Measurements from ENCODE around the gene PAK1.
"Not testable (repeated sequence)": the region's sequence is repeated elsewhere in the genome, so short reads cannot be mapped to it uniquely, and the experiment has no call there.

The PAK1 gene

DNA sequence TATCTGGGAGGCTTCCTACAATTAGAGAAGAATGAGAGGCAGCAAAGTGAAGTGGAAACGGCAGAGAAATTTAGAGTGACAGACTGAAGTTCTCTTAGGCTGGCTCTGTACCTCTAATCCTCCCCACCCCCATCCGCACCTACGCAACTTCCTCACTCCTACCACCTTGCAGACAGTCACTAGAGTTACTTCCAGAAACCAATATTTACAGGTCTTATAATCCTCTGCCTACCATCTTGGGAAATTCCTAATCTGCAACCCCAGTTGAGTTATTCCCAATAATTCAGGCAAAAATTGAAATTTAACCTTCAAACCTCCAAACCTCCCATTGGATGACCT is 71.7 kb downstream of the PAK1 start:
- DNase-seq (ENCODE audit: low read depth in 2 of 2), result no peak

DNA sequence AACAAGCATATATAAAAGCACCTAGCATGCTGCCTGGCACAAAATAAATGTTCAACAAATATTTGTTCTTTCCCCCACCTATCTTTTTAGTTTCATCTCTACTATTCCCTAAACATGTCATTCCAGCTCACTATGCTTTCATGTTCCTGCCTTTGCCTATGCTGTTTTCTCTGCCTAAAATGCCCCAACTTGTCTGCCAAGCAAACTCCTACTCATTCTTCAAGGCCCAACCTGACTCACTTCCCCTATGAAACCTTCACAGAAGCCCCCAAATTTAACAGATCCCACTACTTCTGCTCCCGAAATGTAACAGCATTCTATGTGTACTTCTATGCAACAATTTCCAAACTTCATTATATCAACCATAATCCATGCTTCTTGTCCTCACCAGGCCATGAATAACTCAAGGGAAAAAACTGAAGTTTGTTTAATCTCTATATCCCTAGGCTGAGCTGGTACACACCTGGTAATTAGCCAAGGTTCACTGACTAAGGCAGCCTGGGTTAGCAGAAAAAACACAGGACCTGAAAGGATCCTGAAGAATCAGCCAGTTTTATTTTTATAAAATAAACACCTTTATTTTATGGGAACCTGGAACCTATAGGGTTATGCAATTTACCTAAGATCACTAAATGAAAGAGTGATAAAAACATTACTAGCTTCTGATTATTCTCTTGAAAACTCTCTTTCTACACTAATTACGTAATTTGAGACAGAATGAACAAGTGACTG is 72.2 kb downstream of the PAK1 start:
- no peak for DNase-seq (ENCODE audit: low read depth in 2 of 2)

DNA sequence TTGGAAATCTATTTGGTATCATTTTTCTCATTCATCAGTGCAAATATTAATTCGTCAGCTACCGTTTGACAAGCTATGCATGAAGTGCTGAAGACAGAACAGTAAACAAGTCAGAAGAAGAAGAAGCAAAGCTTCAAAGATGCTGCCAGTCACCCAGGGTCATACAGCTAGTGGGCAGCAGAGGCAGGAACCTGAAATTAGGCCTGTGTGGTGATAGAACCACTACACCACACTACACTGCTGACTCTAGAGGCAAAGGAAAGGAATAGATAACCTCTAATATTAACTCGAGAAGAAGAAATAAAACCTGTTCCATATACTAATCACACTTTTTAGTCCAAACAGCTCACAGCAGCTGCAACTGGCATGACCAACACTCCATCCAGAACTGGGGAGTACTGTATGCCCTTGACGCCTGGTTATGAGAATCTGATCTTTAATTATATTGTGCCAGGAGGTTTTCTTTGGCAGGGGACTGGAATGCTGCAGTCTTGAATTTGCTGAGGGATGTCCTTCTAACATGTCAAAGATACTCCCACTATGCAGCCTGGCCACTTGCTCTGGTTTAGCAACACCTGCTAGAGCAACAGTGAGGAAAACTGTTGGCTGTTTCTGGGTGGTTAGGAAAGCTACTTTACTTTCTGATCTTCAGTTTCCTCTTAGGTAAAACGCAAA is 73.0 kb downstream of the PAK1 start:
- no peak for DNase-seq (ENCODE audit: low read depth in 2 of 2)

GRCh38 chr11:77400271-77400670 is 73.6 kb downstream of the PAK1 start:
- no peak for DNase-seq (ENCODE audit: low read depth in 2 of 2)

- no peak for DNase-seq (ENCODE audit: low read depth in 2 of 2)
These were observed 76.3 kb downstream of the PAK1 start for GRCh38 chr11:77397631-77398030.

DNA sequence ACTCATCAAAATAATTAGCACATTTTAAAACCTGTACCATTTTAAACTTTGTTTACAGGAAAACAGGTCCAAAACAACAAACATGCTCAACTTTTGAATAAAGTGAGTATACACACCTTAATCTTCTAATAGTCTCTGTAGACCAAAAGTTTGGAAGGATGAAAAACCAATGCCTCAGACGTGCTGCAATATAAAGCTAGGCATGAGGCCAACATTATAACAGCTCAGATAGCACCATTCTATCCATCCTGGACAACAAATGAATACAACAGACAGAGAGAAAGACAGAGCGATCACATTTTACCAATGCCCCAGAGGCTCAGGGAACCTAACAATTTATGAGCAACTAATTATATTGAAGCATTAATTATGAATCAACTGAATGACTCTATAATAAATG is 77.0 kb downstream of the PAK1 start:
- DNase-seq (ENCODE audit: low read depth in 2 of 2), result no peak

GRCh38 chr11:77396305-77396704 is 77.6 kb downstream of the PAK1 start:
- DNase-seq (ENCODE audit: low read depth in 2 of 2), result no peak

GRCh38 chr11:77395460-77396173 is 78.3 kb downstream of the PAK1 start:
- DNase-seq (ENCODE audit: low read depth in 2 of 2), result no peak

- no peak for DNase-seq (ENCODE audit: low read depth in 2 of 2)
These were observed 81.1 kb downstream of the PAK1 start for GRCh38 chr11:77392842-77393241.

- DNase-seq (ENCODE audit: low read depth in 2 of 2), result no peak
These were observed 86.2 kb downstream of the PAK1 start for GRCh38 chr11:77387701-77388100.

GRCh38 chr11:77386178-77386577 is 87.7 kb downstream of the PAK1 start:
- no peak for DNase-seq (ENCODE audit: low read depth in 2 of 2)

- DNase-seq (ENCODE audit: low read depth in 2 of 2), result not testable (repeated sequence)
These were observed 88.6 kb downstream of the PAK1 start for GRCh38 chr11:77385255-77385771.

DNA sequence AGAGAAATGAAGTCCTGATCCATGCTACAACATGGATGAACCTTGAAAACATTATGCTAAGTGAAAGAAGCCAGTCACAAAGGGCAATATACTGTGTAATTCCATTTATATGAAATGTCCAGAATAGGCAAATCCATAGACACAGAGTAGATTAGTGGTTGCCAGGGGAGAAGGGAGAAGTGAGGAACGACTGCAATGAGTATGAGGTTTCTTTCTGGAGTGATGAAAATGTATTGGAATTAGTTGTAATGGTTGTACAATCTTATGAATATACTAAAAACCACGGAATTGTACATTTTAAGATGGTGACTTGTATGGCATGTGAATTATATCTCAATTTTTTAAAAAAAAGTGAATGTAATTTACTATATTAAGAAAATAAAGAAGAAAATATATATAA is 89.3 kb downstream of the PAK1 start:
- DNase-seq (ENCODE audit: low read depth in 2 of 2), result no peak

DNA sequence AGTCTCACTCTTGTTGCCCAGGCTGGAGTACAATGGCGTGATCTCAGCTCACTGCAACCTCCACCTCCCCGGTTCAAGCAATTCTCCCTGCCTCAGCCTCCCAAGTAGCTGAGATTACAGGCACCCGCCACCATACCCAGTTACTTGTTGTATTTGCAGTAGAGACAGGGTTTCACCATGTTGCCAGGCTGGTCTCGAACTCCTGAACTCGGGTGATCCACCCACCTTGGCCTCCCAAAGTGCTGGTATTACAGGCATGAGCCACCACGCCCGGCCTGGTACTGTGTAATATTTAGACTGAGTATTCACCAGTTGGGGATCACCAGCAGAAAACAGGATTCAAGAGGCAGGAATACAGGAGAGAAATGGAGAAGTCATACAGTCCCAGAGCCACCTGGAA is 90.5 kb downstream of the PAK1 start:
- DNase-seq (ENCODE audit: low read depth in 2 of 2), result not testable (repeated sequence)

DNA sequence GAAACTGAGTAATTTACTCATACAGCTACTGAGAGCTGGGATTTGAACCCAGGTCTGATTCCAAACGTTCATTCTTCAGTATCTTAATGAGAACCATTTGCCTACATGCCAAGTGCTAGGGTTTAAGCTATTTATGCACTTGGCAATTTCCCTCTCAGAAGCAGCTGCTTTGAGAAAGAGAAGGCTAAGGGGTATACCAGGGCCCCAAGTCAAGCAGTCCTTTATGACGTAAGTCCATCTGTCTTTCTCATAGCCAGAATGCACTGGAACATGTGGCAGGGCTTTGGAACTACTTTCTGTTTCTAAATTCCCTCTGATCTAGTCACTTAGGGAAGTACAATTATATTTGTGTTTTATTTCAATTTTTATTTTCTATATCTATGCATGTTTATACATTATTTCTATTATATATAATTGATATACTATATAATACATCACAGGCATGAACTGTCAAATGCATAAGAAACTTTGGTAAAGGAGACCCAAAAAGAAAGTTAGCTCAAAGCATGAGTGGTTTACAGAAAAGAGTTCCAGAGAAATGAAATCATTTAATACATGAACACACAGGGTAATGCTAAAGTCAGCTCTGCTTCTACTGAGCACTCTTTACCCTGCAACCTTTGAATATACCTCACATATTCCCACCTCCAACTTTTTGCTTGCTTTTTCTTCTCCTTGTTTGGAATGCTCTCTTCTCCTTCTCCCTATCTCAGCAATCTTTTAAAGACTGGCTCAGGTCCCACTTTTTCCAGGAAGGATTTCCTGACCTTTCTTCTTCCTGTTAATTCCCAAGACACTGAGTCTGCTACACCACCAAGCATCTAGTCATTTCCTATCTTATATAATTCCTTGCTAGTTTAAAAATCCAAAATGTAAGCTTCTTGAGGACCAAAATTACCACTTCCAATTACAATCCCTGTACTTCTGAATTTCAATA is 91.9 kb downstream of the PAK1 start:
- no peak for DNase-seq (ENCODE audit: low read depth in 2 of 2)

GRCh38 chr11:77379934-77380333 is 94.0 kb downstream of the PAK1 start:
- no peak for DNase-seq (ENCODE audit: low read depth in 2 of 2)

DNA sequence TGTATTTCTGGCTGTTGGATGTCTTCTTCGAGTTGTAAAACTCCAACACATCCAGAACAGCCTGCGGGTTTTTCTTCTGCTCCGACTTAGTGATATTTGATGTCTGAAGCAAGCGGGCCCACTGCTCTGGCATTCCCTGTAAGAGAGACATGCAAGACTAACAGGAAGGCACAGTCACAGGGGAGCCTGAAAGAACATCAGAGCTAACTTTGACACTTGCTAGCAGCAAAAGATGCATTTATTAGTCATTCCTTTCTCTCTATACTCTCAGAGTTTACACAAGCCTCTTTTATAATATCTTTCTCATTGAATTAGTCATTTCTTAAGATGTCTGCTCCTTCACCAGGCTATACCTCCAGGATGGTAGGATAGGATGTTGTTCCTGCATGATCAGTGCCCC is 94.6 kb downstream of the PAK1 start:
- no peak for DNase-seq (ENCODE audit: low read depth in 2 of 2)

DNA sequence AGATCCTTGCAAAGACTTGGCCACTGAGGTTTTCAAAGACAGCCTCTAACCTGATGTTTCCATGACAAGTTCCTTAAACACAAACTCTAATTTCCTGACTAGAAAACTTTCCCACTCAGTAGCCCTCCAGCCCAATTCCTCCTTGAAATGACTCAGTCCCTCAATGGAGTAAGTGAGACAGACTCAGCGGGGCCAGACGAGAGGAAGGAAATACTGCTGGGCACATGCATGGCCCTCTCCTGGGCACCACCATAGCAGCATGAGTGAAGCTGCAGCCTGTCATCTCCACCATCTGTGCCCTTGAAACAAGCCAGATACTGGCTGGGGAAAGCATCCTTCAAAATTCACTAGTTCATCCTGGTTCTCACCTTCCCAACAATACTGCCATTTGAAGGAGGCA is 96.2 kb downstream of the PAK1 start:
- DNase-seq (ENCODE audit: low read depth in 2 of 2), result no peak

GRCh38 chr11:77375107-77375506 is 98.8 kb downstream of the PAK1 start:
- DNase-seq (ENCODE audit: low read depth in 2 of 2), result no peak

DNA sequence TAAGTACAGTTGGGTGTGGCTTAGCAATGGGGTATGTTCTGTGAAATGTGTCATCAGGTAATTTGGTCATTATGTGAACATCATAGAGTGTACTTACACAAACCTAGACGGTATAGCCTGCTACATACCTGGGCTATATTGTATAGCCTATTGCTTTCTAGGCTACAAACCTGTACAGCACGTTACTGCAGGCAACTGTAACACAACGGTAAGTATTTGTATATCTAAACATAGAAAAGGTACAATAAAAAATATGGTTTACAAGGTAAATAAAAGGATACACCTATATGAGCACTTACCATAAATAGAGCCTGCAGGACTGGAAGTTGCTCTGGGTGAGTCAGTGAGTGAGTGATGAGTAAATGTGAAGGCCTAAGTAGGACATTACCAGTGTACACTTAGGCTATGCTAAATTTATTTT is 99.3 kb downstream of the PAK1 start:
- DNase-seq (ENCODE audit: low read depth in 2 of 2), result no peak

DNA sequence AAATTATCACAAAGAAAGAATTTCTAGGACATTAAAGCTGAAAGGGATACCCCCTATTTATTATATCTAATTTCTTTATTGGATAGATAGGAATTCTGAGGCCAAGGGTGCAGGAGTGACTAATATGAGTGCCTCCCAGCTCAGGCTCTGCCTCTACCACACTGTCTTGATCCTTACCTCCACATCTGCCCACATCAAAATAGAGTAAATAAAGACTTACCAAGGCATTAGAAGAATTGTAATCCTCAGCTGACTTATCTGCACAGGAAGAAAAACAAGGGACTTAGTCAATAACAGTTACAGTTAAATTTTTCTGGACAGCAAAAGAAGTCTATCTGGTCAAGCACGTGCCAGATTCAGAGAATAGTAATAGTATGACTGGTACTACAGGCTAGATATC is 99.8 kb downstream of the PAK1 start:
- DNase-seq (ENCODE audit: low read depth in 2 of 2), result no peak

- no peak for DNase-seq (ENCODE audit: low read depth in 2 of 2)
These were observed 101.2 kb downstream of the PAK1 start for GRCh38 chr11:77372726-77373125.

Data from stimulated activated CD8-positive, alpha-beta memory T cell treated with anti-CD3 and anti-CD28 coated beads, Interleukin-7, amount 100 ng/mL, for 1 hour (primary cell).